ENCODE results near the gene GNB1.

DNA sequence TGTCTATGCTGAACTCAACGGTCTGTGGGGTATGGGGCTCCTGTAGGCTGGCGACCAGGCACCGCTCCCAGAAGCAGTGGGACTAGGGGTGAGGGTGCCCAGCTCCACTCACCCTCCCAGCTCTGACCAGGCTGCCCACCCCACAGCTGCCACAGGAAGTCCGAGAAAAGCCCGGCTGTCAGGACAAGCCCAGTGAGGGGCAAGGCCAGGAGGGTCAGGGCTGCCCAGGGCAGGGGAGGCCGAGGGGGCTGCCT, 31.7 kb upstream of the GNB1 start:
- TF ChIP-seq, protein P1, sequence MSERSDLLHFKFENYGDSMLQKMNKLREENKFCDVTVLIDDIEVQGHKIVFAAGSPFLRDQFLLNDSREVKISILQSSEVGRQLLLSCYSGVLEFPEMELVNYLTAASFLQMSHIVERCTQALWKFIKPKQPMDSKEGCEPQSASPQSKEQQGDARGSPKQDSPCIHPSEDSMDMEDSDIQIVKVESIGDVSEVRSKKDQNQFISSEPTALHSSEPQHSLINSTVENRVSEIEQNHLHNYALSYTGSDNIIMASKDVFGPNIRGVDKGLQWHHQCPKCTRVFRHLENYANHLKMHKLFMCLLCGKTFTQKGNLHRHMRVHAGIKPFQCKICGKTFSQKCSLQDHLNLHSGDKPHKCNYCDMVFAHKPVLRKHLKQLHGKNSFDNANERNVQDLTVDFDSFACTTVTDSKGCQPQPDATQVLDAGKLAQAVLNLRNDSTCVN (CRISPR knock-in tag; IDR thresholded peaks at IDR 0.05), result no peak
- TF ChIP-seq NFXL1 (CRISPR knock-in tag; IDR thresholded peaks at IDR 0.05), result no peak
